GM21825 (cell line): ENCODE results near the gene E2F8.

Experiments used
- ATAC-seq: cut with Tn5 transposase; IDR thresholded peaks from one replicate; pipeline ENCODE4 v1.9.1; 2021; ENCODE audit warnings: mild to moderate bottlenecking, moderate library complexity; ENCODE audit not compliant: unreplicated experiment

The E2F8 gene

DNA sequence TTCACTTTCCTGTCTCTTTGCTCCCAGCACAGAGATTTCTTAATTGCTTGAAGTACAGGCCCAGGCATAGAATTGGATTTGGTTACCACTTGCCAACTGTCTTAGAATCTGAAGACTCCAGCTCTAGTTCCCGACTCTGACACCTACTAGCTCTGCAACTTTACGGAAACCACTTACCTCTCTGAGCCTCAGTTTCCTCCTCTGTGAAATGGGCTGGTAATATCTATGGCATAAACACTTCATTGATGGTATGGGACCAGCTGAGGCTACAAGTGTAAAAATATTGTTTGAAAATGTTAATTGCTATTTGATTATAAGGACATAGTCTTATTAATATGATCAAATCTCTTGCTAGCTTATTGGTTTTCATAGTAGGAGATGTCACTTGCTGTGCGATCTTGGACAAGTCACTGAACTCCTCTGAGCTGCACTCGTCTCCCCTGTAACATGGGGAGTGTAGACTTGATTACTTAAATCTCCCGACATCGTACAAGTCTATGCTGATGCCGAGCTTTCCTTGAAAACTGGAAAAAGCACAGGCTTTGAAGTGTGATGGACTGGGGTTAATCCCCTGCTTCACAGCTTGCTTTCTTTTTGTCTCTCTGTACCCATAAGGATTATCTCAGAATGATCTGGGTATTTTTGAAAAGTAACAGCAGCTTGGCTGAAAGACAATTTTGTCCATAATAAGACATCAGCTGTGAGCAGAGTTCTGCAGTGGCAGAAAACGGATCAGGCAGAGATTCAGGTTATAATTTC is 11.8 kb upstream of the E2F8 start:
- no peak for ATAC-seq

DNA sequence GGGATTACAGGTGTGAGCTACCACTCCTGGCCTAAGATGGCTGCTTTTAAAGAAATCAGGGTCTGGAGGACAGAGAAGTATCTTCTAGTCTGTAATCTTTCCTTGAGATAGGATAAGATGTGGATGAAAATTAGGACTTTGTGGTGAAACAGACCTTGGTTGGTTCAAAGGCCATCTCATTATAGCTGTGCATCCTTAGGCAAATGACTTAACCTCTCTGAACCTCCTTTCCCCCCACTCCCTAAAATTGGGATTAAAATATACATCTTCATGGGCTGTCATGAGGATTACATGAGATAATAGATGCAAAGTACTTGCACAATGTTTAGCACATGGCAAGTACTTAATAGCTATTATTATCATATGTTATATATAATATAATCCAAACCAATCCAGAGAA is 10.8 kb upstream of the E2F8 start:
- ATAC-seq, result no peak

DNA sequence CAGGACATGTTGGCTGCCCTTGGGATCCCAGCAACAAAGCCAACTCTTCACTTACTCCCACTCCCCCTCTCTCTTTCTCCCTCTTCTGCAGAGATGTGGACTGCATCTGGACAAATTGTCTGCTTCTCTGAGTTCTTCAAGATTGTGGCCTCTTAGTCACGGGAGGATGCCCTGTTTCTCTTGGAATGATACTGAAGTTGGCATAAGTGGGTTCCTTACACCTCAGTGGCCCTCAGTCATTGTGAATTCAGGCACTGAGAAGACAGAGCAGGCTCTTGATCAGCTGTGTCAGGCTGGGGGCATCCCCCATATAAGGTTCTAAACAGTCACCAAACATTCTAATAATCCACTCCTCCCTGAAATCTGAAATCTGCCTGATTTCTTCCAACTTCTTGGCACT is 6.1 kb upstream of the E2F8 start:
- no peak for ATAC-seq

DNA sequence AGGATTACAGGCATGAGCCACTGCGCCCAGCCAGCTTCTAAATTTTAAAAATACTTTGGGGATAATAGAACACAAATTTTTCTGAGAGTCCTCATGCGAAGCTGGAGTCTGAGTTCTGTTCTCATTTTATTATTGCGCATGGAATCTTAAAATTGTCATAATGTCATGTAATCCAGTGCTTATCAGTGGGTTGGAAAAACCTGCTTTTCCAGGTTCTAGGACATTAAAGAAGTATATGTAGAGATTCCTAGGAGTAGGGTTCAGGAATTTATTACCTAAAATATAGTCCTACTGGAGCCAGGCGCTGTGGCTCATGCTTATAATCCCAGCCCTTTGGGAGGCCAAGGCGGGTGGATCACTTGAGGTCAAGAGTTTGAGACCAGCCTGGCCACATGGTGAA is 4.6 kb upstream of the E2F8 start:
- ATAC-seq, result no peak

DNA sequence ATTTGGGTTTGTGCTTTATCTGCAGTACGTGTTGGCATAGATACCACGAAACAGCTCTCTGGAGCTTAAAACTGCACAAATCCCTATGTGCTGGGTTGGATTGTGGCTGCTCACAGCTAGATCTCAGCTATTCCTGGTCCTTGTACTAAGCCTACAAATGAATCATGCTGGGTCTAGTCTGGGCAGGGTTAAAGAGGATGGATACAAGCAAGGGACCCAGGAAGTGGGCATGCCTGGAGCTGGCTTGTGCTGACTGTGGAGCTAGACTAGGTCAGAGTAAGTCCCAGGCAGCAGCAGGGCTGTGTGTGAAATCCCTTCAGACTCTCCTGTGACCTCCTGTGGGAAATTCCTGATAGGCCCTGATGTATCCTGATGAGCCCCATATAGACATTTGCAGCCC is 3.9 kb upstream of the E2F8 start:
- no peak for ATAC-seq

DNA sequence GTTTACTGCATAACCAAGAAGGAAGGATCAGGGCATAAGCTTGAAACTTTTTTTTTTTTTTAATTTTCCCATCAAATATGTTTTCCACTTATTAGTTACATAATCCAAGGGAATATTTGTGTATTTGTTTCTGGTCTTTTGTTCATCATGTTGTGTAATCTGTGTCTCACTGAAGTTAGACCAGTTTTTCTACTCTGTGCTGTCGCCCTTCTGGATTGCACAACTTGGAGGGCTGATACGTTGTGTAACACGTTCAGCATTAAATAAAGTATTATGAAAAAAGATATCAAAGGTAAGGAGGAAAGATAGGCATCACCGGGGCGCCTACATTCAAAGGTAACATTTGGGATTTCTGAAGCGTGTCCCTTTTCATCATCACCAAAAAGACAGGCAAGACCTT is 3.3 kb upstream of the E2F8 start:
- no peak for ATAC-seq

DNA sequence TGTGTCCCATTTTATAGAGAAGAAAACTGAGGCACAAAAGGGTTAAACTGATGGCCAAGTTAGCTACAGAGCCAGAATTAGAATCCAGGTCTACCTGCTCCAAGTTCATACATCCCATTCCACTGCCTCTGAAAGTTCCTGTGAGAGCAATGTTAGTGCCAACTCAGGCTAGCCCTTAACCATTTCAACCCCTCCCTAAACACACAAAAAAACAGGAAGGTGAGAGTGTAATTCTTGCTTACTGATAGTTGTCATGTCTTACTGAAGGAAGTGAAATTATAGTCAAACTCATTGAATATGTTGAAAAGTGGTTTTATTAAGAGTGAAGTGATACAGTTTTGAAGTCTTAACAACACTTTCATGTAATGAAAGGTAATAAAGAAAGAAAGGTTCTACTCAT is 2.9 kb upstream of the E2F8 start:
- no peak for ATAC-seq

DNA sequence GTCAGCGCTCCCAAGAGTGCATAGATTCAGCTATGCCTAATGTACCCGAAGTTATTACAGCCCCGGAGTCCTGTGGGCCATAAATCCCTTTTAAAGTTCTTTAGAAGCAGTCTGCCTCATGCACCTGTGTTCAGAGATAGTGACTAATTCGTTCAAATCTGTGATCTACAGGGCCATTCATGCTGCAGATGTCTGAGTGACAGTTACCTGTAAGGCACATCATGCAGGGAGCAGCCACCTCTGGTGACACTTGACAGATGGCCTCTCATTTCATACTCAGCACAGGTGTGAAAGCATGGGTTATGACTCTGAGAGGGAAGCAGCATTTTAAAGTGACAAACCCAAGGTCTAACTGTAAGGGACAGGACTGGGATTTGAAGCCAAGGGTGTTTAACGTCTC is 2.4 kb upstream of the E2F8 start:
- no peak for ATAC-seq

DNA sequence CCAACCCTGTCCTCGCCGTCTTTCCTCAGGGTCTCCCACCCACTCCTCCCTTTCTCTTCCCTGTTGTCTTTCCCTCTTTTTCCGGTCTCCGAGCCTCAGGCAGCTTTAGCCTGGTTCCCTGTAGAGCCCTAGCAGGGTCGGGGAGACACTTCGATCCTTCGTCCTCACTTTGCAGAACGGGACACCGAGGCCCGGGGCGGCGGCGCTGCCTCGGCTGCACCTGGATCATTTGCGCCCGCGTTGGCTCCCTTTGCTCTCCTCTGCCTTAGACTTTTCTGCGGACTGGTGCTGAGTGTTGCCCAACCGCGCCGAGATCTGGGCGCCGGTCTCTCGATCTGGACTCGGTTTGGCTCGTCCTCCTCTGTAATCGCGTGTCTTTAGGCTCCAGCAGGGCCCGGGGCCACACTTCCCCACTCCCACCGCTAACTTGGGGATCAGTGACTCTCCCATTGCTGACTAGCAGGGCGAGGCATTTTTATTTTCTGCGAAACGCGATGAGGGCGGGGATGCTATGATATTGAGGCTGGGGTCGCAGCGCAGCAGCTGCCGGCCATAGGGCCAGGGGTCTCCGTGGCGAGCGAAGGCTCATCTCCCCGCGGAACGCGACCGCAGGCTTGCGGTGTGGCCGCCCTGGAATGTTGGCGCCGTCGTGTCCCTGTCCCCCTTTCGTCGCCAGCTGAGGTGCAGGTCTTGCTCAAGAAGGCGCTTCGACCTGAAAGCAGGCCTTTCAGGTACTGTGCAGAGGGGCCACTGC is 1.6 kb upstream of the E2F8 start:
- no peak for ATAC-seq

DNA sequence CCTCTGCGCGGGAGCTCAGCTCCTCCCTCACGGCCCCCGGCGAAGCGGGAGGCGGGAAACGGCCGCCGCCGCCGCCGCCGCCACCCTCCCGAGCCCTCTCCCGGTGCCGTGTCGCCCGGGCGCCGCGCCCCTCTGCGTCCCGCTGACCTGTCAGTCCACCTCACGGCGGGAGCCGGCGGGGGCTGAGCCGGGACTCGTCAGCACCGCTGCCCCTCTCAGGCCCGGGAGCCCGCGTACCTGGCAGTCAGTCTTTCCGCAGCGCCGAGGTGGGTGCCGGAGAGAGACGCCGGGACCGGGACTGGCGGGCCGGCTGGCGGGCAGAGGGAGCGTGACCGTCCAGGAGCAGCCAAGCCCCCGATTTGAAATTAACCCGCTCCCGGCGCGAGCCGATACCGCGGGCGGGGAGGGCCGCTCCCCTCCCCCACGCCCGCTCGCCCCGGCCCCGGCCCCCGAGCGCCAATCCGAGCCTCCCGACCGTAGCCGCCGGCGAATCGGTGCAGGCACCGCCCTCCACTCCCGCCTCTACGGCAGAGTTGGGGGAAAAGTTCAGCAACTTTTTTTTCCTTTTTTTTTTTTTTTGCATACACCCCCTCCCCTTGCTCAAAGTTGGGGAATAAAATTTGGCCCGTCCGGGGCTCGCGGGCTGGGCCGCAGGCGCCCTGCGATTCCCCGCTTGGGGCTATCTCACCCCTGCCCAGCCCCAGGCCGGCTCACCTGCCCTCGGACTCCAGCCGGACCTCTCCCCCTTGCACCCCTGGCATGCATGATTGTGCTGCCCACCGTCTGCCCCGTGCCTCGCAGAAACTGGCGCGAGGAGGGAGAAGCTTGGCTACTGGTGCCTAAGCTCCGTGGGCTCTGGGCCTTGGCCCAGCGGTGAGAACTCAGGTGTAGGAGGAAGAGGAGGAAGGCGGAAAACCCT is 774 bp upstream of the E2F8 start:
- peak; percentile 36 for ATAC-seq

DNA sequence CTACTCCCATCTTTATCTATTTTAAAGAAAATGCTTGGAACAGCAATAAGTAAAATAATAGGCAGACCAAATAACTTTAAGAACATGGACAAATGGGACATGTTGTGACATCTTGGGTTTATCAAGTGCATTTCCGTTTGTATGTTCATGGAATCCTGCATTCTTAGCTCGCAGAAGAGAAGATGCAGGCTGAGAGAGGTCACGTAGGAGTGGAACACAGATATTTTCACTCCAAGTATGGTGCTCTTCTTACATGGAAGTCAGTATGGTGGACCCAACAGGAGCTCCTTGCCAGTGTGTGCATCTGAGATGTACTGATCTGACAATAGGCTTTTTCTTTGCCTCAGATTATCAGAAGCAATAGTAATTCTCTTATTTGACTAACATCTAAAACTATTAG is 1.7 kb downstream of the E2F8 start:
- ATAC-seq, result no peak

DNA sequence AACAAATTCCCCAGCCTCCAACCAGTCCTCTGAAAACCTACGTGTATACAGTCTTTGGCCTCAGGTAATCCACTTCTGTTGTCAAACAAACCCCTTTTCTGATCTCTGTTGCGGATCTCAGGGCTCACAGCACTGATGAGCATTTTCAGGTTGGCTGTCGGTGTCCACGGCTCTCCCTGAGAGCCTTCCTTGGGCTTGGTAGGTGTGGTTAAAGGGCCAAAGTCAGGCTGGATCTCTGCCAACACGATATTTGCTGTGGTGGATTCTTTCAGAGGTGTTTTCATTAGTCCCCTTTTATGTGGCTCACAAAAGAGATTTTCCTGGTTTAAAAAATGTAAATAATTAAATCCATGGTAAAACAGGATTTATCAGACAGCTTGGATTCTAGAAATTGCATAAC is 2.9 kb downstream of the E2F8 start:
- no peak for ATAC-seq

DNA sequence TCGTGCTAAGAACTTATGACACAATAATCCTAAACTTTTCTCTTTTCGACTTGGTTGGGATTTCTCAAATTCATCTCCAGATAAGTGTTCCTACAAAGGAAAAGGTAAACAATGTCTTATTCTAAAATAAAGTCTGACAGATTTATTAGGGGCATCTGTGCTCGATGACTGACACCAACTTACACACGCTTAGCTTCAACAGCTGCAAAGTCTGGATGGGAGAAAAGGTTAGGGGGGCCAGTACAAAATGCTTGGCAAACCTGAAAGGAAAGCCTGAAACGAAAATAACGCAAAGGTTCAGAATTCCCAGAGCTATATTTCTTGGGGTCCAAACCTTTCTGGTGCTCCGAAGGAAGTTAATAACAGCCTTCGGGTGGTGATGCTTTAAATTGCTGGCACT is 3.4 kb downstream of the E2F8 start:
- no peak for ATAC-seq

DNA sequence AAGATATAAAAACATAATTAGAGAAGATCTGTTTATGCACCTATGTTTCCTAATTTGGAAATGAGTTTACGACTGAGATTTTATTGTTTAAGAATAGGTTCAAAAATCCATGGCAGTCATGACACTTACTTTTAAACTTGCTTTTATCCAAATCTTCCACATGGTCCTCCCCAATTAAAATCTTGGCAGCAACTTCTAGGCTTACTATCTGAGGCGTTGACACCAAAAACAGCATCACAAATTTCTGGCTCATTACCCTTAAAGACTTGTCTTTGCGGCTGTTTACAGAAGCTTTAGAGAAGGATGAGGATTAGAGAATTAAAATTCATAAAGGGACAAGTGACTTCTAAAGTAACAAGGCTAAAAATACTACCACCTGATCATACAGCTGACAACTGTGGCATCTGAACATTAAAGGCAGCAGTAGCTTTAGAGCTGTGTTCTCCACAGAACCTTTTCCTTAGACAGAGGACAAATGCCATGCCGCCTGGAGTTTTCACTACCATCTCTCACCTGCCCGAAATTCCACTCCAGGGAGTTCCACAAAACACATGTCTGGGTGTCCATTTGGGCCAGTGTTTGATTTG is 6.4 kb downstream of the E2F8 start:
- no peak for ATAC-seq

DNA sequence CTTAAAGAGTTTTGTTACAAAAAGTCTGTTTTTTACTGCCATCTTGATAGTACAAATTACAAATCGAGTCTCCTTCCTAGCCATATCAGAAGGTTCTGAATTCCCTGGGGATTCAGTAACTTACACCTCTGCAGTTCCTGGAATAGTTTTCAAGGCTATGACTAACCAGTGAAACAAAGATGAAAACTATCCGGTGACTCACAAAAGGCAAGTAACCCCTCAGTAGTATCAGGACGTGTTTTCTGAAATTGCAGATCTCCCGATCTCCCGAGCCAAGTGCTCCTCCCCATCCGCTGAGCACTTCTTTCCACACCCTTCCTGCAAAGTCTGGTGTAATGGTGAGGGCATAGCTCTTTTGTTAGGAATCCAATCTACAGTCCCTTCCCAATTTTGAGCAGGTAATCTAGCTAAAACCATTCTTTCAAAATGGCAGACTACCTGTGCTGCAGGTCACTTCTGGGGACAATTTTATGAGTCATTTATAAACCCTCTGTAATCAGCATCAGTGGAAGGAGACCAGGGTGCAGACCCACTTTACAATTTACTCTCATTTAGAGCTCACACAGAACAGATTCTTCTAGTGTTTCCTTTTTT is 7.7 kb downstream of the E2F8 start:
- no peak for ATAC-seq

DNA sequence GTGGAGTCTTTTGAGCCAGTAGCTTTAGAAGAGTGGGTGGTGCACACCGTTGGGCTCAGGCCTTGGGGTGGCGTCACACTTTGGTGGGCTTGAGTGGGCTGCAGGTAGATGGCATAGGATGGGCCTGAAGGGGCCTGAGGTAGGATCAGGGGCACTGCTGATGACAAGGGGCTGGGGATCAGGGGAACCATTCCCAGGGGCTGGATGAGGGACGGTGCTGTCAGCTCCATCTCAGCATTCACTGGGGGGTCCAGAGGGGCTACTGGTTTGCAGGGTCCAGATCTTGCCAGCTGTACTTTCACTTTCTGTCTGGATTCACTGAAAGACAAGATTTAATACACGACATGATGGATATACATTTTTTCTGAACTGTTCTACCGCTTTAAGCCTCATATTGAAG is 11.1 kb downstream of the E2F8 start:
- ATAC-seq, result no peak

DNA sequence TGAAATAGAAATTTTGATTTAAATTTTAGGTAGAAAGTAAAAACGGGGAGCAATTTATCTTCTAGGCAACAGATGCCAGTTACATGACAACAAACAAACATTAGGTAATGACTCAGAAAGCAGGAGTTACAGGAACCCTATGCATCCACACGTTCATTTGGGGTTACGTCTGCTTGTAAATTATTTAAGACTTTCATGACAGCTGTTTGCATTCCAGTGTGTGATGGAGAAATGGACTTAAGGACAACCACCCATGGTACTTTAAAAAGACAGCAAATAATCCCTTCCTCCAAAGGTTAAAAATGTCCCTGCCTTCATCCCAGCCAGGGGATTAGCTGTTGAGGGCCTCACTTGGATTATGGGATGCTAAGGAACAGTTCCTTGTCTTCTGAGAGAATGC is 11.8 kb downstream of the E2F8 start:
- ATAC-seq, result no peak

DNA sequence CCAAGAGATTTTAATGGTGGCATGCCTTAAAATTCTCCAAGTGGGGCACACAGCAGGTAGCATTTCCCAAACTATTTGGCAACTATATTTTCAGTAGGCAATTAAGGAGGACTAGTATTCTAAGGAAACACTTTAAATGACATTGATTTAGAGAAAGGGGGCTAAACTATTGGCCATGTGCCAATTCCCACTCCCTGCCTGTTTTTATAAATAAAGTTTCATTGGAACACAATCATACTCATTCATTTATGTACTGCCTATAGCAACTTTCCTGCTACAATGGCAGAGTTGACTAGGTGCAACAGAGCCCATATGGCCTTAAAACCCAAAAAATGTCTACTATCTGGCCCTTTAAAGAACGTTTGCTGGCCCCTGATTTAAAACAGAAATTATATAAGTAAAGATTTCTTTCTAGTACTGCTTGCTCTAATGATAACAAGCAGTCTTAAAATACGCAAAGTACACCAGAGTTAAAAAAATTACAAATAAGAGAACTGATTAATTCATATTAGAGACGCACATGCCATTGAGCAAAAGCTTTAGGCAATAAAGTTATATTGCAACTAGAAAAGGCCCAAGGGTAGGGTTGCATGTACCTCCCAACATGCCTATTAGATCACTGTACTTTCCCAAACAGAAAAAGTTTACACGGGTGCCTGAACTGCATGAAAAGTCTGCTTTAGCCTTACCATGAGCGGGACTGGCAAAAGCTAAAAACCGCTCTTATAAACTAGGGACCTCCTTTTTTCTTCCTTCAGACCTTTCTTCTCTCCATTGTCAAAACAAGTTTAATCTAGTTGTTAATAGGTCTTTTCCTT is 14.2 kb downstream of the E2F8 start:
- ATAC-seq, result no peak

DNA sequence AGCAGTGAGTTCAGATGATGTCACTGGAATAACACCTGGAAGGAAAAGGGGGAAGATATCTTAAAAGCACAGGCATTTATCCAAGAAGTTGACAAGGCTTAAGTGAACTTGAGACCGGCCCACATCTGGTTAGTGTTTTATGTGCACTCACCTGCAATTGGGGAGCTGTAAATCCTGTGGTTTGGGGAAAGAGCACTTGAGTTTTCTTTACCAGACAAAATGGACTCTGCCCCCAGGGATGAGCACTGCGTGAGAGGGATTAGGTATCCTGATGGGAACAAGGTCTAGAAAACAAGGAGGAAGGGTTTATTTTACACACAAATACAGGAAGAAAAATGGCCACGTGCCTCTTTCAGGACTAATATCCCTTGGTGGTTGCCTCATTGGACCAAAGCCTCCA is 15.2 kb downstream of the E2F8 start:
- ATAC-seq, result no peak

DNA sequence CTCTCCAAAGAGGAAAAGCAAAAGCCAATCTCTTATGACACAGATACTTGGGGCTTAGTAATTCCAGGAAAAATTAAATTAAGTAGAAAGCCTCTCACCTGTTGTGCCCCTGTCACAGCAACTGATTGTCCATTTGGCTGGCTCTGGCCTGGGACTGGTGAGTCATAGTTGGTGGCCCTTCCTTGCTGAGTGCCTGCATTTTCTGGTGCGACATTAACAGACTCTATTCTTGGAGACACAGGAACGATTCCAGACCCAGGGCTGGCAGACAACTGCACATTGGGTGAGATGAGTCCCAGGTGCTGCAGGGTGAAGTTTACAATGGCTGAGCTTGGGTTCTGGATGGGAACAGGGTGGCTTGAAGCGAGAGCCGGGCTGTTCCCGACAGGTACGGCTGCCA is 15.6 kb downstream of the E2F8 start:
- ATAC-seq, result no peak
